Fibroblast of lung (primary cell): ENCODE data around the gene CCDC34.

Experiments
- EZH2 ChIP-seq: IDR thresholded peaks from 2 replicates; pipeline ENCODE4 v1.5.1; 2012; ENCODE audit warnings: low read length, control low read depth, mild to moderate bottlenecking; ENCODE audit errors: missing control alignments
- TF ChIP-seq, protein P1 (sequence below), 2 donors: IDR thresholded peaks in 1 of 2; conservative IDR thresholded peaks in 1 of 2; 1 replicate in 1 of 2; 2 replicates in 1 of 2; pipeline ENCODE4 v1.5.1; 2011 to 2012; ENCODE audit warnings: low read length in 2 of 2, control low read depth in 1 of 2, inconsistent platforms in 1 of 2, low read depth in 1 of 2, mild to moderate bottlenecking in 1 of 2

DNA sequence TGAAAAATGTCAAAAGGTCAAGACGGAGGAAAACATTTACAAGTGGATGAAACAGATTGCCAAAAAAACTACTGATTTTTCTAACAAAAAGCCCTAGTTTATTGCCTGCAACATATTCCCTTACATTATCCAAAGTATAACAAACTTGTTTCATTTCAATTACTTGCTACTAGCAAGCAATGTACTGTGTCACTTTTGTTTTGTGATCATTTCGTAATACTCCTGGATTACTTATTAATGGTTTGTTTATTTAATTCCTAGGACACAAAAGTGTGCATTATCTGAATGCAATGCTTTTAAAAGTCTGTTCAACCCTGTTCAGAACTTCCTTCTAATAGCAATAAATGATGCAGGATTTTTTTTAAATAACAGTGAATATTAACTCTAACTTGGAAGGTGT, 50.9 kb downstream of the CCDC34 start:
- TF ChIP-seq, protein P1, sequence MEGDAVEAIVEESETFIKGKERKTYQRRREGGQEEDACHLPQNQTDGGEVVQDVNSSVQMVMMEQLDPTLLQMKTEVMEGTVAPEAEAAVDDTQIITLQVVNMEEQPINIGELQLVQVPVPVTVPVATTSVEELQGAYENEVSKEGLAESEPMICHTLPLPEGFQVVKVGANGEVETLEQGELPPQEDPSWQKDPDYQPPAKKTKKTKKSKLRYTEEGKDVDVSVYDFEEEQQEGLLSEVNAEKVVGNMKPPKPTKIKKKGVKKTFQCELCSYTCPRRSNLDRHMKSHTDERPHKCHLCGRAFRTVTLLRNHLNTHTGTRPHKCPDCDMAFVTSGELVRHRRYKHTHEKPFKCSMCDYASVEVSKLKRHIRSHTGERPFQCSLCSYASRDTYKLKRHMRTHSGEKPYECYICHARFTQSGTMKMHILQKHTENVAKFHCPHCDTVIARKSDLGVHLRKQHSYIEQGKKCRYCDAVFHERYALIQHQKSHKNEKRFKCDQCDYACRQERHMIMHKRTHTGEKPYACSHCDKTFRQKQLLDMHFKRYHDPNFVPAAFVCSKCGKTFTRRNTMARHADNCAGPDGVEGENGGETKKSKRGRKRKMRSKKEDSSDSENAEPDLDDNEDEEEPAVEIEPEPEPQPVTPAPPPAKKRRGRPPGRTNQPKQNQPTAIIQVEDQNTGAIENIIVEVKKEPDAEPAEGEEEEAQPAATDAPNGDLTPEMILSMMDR (conservative IDR thresholded peaks at IDR 0.05 in 1 of 2, IDR thresholded peaks at IDR 0.05 in 1 of 2; ENCODE audit: low read depth in 1 of 2, low read length in 2 of 2), result no peak
- no peak for TF ChIP-seq EZH2
